ENCODE results near the gene PCDHGA1.

PCDHGA1 gene

GRCh38 chr5:141510850-141511601, 180.7 kb downstream of the PCDHGA1 start:
- Histone ChIP-seq H3K4me1 (ENCODE audit: control insufficient read depth, insufficient read depth, low read length) (peaks cover 22% of the 10 kb centered on the region), H3K4me3 (ENCODE audit: low read depth, low read length) (no peak overlapping the region), H3K9me3 (ENCODE audit: control insufficient read depth, insufficient read depth, low read length) (no peaks in the 10 kb centered on the region), H3K9ac (ENCODE audit: low read depth, low read length) (no peak overlapping the region), H3K36me3 (ENCODE audit: control insufficient read depth, insufficient read depth, low read length) (peaks cover 12% of the 10 kb centered on the region), H3K27me3 (ENCODE audit: control insufficient read depth, insufficient read depth, low read length) (no peaks in the 10 kb centered on the region)

DNA sequence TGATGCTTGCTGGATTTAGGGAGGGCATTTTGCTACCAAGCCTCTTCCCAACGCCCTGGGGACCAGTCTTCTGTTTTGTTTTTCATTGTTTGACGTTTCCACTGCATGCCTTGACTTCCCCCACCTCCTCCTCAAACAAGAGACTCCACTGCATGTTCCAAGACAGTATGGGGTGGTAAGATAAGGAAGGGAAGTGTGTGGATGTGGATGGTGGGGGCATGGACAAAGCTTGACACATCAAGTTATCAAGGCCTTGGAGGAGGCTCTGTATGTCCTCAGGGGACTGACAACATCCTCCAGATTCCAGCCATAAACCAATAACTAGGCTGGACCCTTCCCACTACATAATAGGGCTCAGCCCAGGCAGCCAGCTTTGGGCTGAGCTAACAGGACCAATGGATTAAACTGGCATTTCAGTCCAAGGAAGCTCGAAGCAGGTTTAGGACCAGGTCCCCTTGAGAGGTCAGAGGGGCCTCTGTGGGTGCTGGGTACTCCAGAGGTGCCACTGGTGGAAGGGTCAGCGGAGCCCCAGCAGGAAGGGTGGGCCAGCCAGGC, 181.5 kb downstream of the PCDHGA1 start:
- Histone ChIP-seq H3K9ac (ENCODE audit: low read depth, low read length) (no peak overlapping the region), H3K9me3 (ENCODE audit: control insufficient read depth, insufficient read depth, low read length) (no peaks in the 10 kb centered on the region), H3K4me1 (ENCODE audit: control insufficient read depth, insufficient read depth, low read length) (peaks cover 22% of the 10 kb centered on the region), H3K4me3 (ENCODE audit: low read depth, low read length) (no peak overlapping the region), H3K27me3 (ENCODE audit: control insufficient read depth, insufficient read depth, low read length) (no peaks in the 10 kb centered on the region), H3K36me3 (ENCODE audit: control insufficient read depth, insufficient read depth, low read length) (peaks cover 18% of the 10 kb centered on the region)

DNA sequence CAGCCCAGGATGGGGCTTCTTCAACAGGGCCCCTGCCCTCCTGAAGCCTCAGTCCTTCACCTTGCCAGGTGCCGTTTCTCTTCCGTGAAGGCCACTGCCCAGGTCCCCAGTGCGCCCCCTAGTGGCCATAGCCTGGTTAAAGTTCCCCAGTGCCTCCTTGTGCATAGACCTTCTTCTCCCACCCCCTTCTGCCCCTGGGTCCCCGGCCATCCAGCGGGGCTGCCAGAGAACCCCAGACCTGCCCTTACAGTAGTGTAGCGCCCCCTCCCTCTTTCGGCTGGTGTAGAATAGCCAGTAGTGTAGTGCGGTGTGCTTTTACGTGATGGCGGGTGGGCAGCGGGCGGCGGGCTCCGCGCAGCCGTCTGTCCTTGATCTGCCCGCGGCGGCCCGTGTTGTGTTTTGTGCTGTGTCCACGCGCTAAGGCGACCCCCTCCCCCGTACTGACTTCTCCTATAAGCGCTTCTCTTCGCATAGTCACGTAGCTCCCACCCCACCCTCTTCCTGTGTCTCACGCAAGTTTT, 182.1 kb downstream of the PCDHGA1 start:
- Histone ChIP-seq H3K4me1 (ENCODE audit: control insufficient read depth, insufficient read depth, low read length) (peaks cover 18% of the 10 kb centered on the region), H3K4me3 (ENCODE audit: low read depth, low read length) (peak overlapping the region; percentile 69), H3K27me3 (ENCODE audit: control insufficient read depth, insufficient read depth, low read length) (no peaks in the 10 kb centered on the region), H3K36me3 (ENCODE audit: control insufficient read depth, insufficient read depth, low read length) (peaks cover 18% of the 10 kb centered on the region), H3K9ac (ENCODE audit: low read depth, low read length) (peak overlapping the region; percentile 56), H3K9me3 (ENCODE audit: control insufficient read depth, insufficient read depth, low read length) (no peaks in the 10 kb centered on the region)

GRCh38 chr5:141512911-141513626, 182.8 kb downstream of the PCDHGA1 start:
- Histone ChIP-seq H3K36me3 (ENCODE audit: control insufficient read depth, insufficient read depth, low read length) (peaks cover 18% of the 10 kb centered on the region), H3K4me3 (ENCODE audit: low read depth, low read length) (peak overlapping the region; percentile 69), H3K27me3 (ENCODE audit: control insufficient read depth, insufficient read depth, low read length) (no peaks in the 10 kb centered on the region), H3K9ac (ENCODE audit: low read depth, low read length) (peak overlapping the region; percentile 56), H3K9me3 (ENCODE audit: control insufficient read depth, insufficient read depth, low read length) (no peaks in the 10 kb centered on the region), H3K4me1 (ENCODE audit: control insufficient read depth, insufficient read depth, low read length) (peaks cover 12% of the 10 kb centered on the region)

GRCh38 chr5:141513627-141514329, 183.5 kb downstream of the PCDHGA1 start:
- Histone ChIP-seq H3K4me3 (ENCODE audit: low read depth, low read length) (peak overlapping the region; percentile 69), H3K4me1 (ENCODE audit: control insufficient read depth, insufficient read depth, low read length) (peaks cover 8% of the 10 kb centered on the region), H3K9me3 (ENCODE audit: control insufficient read depth, insufficient read depth, low read length) (no peaks in the 10 kb centered on the region), H3K9ac (ENCODE audit: low read depth, low read length) (peak overlapping the region; percentile 57), H3K27me3 (ENCODE audit: control insufficient read depth, insufficient read depth, low read length) (no peaks in the 10 kb centered on the region), H3K36me3 (ENCODE audit: control insufficient read depth, insufficient read depth, low read length) (peaks cover 19% of the 10 kb centered on the region)

GRCh38 chr5:141514330-141515133, 184.2 kb downstream of the PCDHGA1 start:
- peaks cover 8% of the 10 kb centered on the region for H3K4me1 ChIP-seq (ENCODE audit: control insufficient read depth, insufficient read depth, low read length)
- no peak overlapping the region for H3K9ac ChIP-seq (ENCODE audit: low read depth, low read length)
- H3K27me3 ChIP-seq (ENCODE audit: control insufficient read depth, insufficient read depth, low read length): no peaks in the 10 kb centered on the region
- peaks cover 20% of the 10 kb centered on the region for H3K36me3 ChIP-seq (ENCODE audit: control insufficient read depth, insufficient read depth, low read length)
- H3K9me3 ChIP-seq (ENCODE audit: control insufficient read depth, insufficient read depth, low read length): no peaks in the 10 kb centered on the region
- H3K4me3 ChIP-seq (ENCODE audit: low read depth, low read length): peak overlapping the region; percentile 69

- Histone ChIP-seq H3K4me3 (ENCODE audit: low read depth, low read length) (no peak overlapping the region), H3K9me3 (ENCODE audit: control insufficient read depth, insufficient read depth, low read length) (no peaks in the 10 kb centered on the region), H3K4me1 (ENCODE audit: control insufficient read depth, insufficient read depth, low read length) (peaks cover 8% of the 10 kb centered on the region), H3K9ac (ENCODE audit: low read depth, low read length) (no peak overlapping the region), H3K27me3 (ENCODE audit: control insufficient read depth, insufficient read depth, low read length) (no peaks in the 10 kb centered on the region), H3K36me3 (ENCODE audit: control insufficient read depth, insufficient read depth, low read length) (peaks cover 20% of the 10 kb centered on the region)
Measured at GRCh38 chr5:141515141-141515540, 184.8 kb downstream of the PCDHGA1 start.

- Histone ChIP-seq H3K9ac (ENCODE audit: low read depth, low read length) (no peak overlapping the region), H3K4me1 (ENCODE audit: control insufficient read depth, insufficient read depth, low read length) (peaks cover 8% of the 10 kb centered on the region), H3K36me3 (ENCODE audit: control insufficient read depth, insufficient read depth, low read length) (peaks cover 14% of the 10 kb centered on the region), H3K4me3 (ENCODE audit: low read depth, low read length) (no peak overlapping the region), H3K9me3 (ENCODE audit: control insufficient read depth, insufficient read depth, low read length) (no peaks in the 10 kb centered on the region), H3K27me3 (ENCODE audit: control insufficient read depth, insufficient read depth, low read length) (no peaks in the 10 kb centered on the region)
Measured at GRCh38 chr5:141515946-141516671, 185.8 kb downstream of the PCDHGA1 start.

- Histone ChIP-seq H3K4me3 (ENCODE audit: low read depth, low read length) (no peak overlapping the region), H3K4me1 (ENCODE audit: control insufficient read depth, insufficient read depth, low read length) (peaks cover 8% of the 10 kb centered on the region), H3K9me3 (ENCODE audit: control insufficient read depth, insufficient read depth, low read length) (no peaks in the 10 kb centered on the region), H3K27me3 (ENCODE audit: control insufficient read depth, insufficient read depth, low read length) (no peaks in the 10 kb centered on the region), H3K9ac (ENCODE audit: low read depth, low read length) (no peak overlapping the region), H3K36me3 (ENCODE audit: control insufficient read depth, insufficient read depth, low read length) (peaks cover 13% of the 10 kb centered on the region)
Measured at GRCh38 chr5:141516672-141517025, 186.3 kb downstream of the PCDHGA1 start.

- Histone ChIP-seq H3K9ac (ENCODE audit: low read depth, low read length) (no peak overlapping the region), H3K4me3 (ENCODE audit: low read depth, low read length) (no peak overlapping the region), H3K4me1 (ENCODE audit: control insufficient read depth, insufficient read depth, low read length) (peaks cover 8% of the 10 kb centered on the region), H3K9me3 (ENCODE audit: control insufficient read depth, insufficient read depth, low read length) (no peaks in the 10 kb centered on the region), H3K27me3 (ENCODE audit: control insufficient read depth, insufficient read depth, low read length) (no peaks in the 10 kb centered on the region), H3K36me3 (ENCODE audit: control insufficient read depth, insufficient read depth, low read length) (peaks cover 13% of the 10 kb centered on the region)
Measured at GRCh38 chr5:141517312-141517711, 187.0 kb downstream of the PCDHGA1 start.
